IMR-90 (cell line): Measurements from ENCODE around the gene PAK6. TPM values are rescaled to one million over a fixed set of nuclear protein-coding genes. Genes with fewer than 3 reads are reported as not detected.

Source experiments
- ATAC-seq: fragments of 200-7000 bp; cut with Tn5 transposase; 2 replicates; pipeline ENCODE4 v1.9.1; 2020; ENCODE audit warnings: low read depth, mild to moderate bottlenecking, moderate library complexity
- BruUV-seq: library from RNA; stranded (reverse); fragments of 400-500 nt; replicated peaks from 2 replicates; lab custom pipeline; 2021; lab: Mats Ljungman, UMichigan
- CTCF ChIA-PET: fragments of 300-600 bp; formaldehyde crosslinking; extraction: SDS; loops from one replicate; lab custom pipeline; 2021; ENCODE audit warnings: antibody characterized with exemption; lab: Yijun Ruan, JAX
- POLR2A ChIA-PET: fragments of 300-600 bp; sonication (Branson Sonifier 250); formaldehyde crosslinking; loops from one replicate; lab custom pipeline; 2022; ENCODE audit warnings: antibody characterized with exemption; ENCODE audit not compliant: unreplicated experiment; lab: Charles Lee
- DNase-seq: peaks from one replicate; pipeline ENCODE4 v3.0.0; 2013
- H2AFZ ChIP-seq: replicated peaks from 2 replicates; pipeline ENCODE3; 2013; ENCODE audit warnings: low read length, mild to moderate bottlenecking; ENCODE audit not compliant: poor library complexity
- H2AK5ac ChIP-seq: 2 replicates; pipeline ENCODE4 v1.6.1; 2013; ENCODE audit warnings: low read depth, low read length, inconsistent platforms
- H2AK9ac ChIP-seq: replicated peaks from 2 replicates; pipeline ENCODE3; 2013; ENCODE audit warnings: mild to moderate bottlenecking, low read depth, low read length, moderate library complexity; ENCODE audit not compliant: poor library complexity
- H2BK120ac ChIP-seq: 2 replicates; pipeline ENCODE4 v1.6.1; 2013; ENCODE audit warnings: low read depth, low read length, inconsistent platforms
- H2BK15ac ChIP-seq: 3 replicates; pipeline ENCODE4 v1.6.1; 2013; ENCODE audit warnings: low read depth, low read length, inconsistent platforms
- H2BK20ac ChIP-seq: 2 replicates; pipeline ENCODE4 v1.6.1; 2013; ENCODE audit warnings: low read depth, mild to moderate bottlenecking, inconsistent platforms, low read length, moderate library complexity
- H2BK5ac ChIP-seq: 2 replicates; pipeline ENCODE4 v1.6.1; 2013; ENCODE audit warnings: mild to moderate bottlenecking, low read depth, low read length, inconsistent platforms; ENCODE audit not compliant: poor library complexity, severe bottlenecking
- H3K14ac ChIP-seq: replicated peaks from 2 replicates; pipeline ENCODE4 v1.6.1; 2013; ENCODE audit warnings: low read depth, low read length, inconsistent platforms
- H3K18ac ChIP-seq: 2 replicates; pipeline ENCODE4 v1.6.1; 2013; ENCODE audit warnings: low read depth, low read length, control low read depth
- H3K23ac ChIP-seq: 2 replicates; pipeline ENCODE4 v1.6.1; 2013; ENCODE audit warnings: low read depth, low read length, inconsistent platforms
- H3K27ac ChIP-seq: 2 replicates; pipeline ENCODE4 v1.5.1; 2013; ENCODE audit warnings: mild to moderate bottlenecking, control low read depth, low read length; ENCODE audit not compliant: insufficient read depth
- H3K27me3 ChIP-seq: 2 replicates; pipeline ENCODE4 v1.6.1; 2013; ENCODE audit warnings: low read length; ENCODE audit not compliant: control insufficient read depth, insufficient read depth
- H3K36me3 ChIP-seq: 2 replicates; pipeline ENCODE4 v1.6.1; 2013; ENCODE audit warnings: low read length, mixed read lengths; ENCODE audit not compliant: control insufficient read depth, insufficient read depth
- H3K4ac ChIP-seq: 2 replicates; pipeline ENCODE4 v1.6.1; 2013; ENCODE audit warnings: low read depth, low read length, inconsistent platforms
- H3K4me1 ChIP-seq: 2 replicates; pipeline ENCODE4 v1.6.1; 2013; ENCODE audit warnings: low read length, mixed read lengths; ENCODE audit not compliant: control insufficient read depth, insufficient read depth
- H3K4me2 ChIP-seq: 2 replicates; pipeline ENCODE4 v1.6.1; 2013; ENCODE audit warnings: low read depth, mild to moderate bottlenecking, control low read depth, low read length, moderate library complexity
- H3K4me3 ChIP-seq: 2 replicates; pipeline ENCODE4 v1.5.1; 2013; ENCODE audit warnings: low read depth, mild to moderate bottlenecking, control low read depth, low read length, moderate library complexity; ENCODE audit not compliant: insufficient read depth
- H3K56ac ChIP-seq: 2 replicates; pipeline ENCODE4 v1.6.1; 2013; ENCODE audit warnings: low read length, inconsistent platforms; ENCODE audit not compliant: insufficient read depth; ENCODE audit errors: extremely low read depth
- H3K79me1 ChIP-seq, 2 experiments: 2 replicates each; pipeline ENCODE4 v1.6.1; 2013; ENCODE audit warnings: low read length in 2 of 2, inconsistent platforms in 1 of 2, low read depth in 1 of 2
- H3K9ac ChIP-seq: 2 replicates; pipeline ENCODE4 v1.6.1; 2013; ENCODE audit warnings: low read depth, low read length, control low read depth
- H3K9me1 ChIP-seq: 2 replicates; pipeline ENCODE4 v1.6.1; 2013; ENCODE audit warnings: low read length, inconsistent platforms; ENCODE audit not compliant: insufficient read depth
- H3K9me3 ChIP-seq: 2 replicates; pipeline ENCODE4 v1.6.1; 2013; ENCODE audit warnings: low read length; ENCODE audit not compliant: control insufficient read depth, insufficient read depth
- H4K20me1 ChIP-seq: 2 replicates; pipeline ENCODE4 v1.6.1; 2013; ENCODE audit warnings: low read length, inconsistent platforms; ENCODE audit not compliant: insufficient read depth
- H4K5ac ChIP-seq: 2 replicates; pipeline ENCODE4 v1.6.1; 2013; ENCODE audit warnings: mild to moderate bottlenecking, low read depth, low read length, control low read depth
- H4K8ac ChIP-seq, 2 experiments: 2 replicates each; pipeline ENCODE4 v1.6.1; 2013; ENCODE audit warnings: low read depth in 2 of 2, low read length in 2 of 2, control low read depth in 1 of 2, inconsistent platforms in 1 of 2
- H4K91ac ChIP-seq: 2 replicates; pipeline ENCODE4 v1.6.1; 2013; ENCODE audit warnings: low read depth, low read length, inconsistent platforms; ENCODE audit not compliant: insufficient read depth
- CEBPB ChIP-seq: IDR thresholded peaks from 2 replicates; pipeline ENCODE4 v1.6.1; 2012; ENCODE audit warnings: low read depth, low read length, improper control_type of control experiment
- ELK1 ChIP-seq: fragments of 150-350 bp; IDR thresholded peaks from 2 replicates; pipeline ENCODE4 v1.6.1; 2016; ENCODE audit warnings: low read depth, mild to moderate bottlenecking, low read length, moderate library complexity, borderline replicate concordance
- MAFK ChIP-seq: IDR thresholded peaks from 2 replicates; pipeline ENCODE4 v1.6.1; 2012; ENCODE audit warnings: low read depth, low read length, improper control_type of control experiment
- SMC3 ChIP-seq: fragments of 150-350 bp; IDR thresholded peaks from 2 replicates; pipeline ENCODE4 v1.6.1; 2016; ENCODE audit warnings: low read depth, mild to moderate bottlenecking, antibody characterized with exemption, low read length, moderate library complexity
- WGBS, 2 experiments: methylation state at CpG; one replicate each; pipeline versions ENCODE4 v1.1.5 to v1.1.7; 2013; ENCODE audit warnings: missing lambda C conversion rate in 2 of 2; ENCODE audit not compliant: insufficient read length in 1 of 2; ENCODE audit errors: extremely low coverage in 2 of 2; 5-methylcytosine and 5-hydroxymethylcytosine counted together
- dilution Hi-C: fragments of 300-500 bp; cut with HindIII; formaldehyde crosslinking; loops from one replicate; pipeline ENCODE4 v1.14.3; 2018; ENCODE audit warnings: low sequenced_read_pairs; ENCODE audit not compliant: unreplicated experiment
- in situ Hi-C: fragments of 300-500 bp; cut with MboI; formaldehyde crosslinking; loops from 3 replicates; pipeline ENCODE4 v1.14.3; 2019; ENCODE audit warnings: low sequenced_read_pairs, inconsistent platforms, mixed read lengths
- intact Hi-C: fragments of 100-400 bp; cut with micrococcal nuclease; formaldehyde crosslinking; loops from 2 replicates; pipeline ENCODE4 v1.10.0; 2022
- polyA plus RNA-seq, 3 experiments: library from polyadenylated mRNA; depleted of rRNA; stranded (reverse); fragments of >200 nt; gene quantifications; 2 replicates each; pipeline ENCODE4 v1.2.3, GENCODE V29; 2012; ENCODE audit warnings: low replicate concordance in 1 of 3
- total RNA-seq: library from RNA; depleted of rRNA; stranded (reverse); fragments of >200 nt; gene quantifications from 2 replicates; pipeline ENCODE4 v1.2.3, GENCODE V29; 2012

PAK6 gene
- total and polyA plus RNA-seq, 2 of the 4 experiments (the other 2 are of a cell fraction), result 0.21 TPM; not detected in 1

GRCh38 chr15:40241269-40242212 lies 2.7 kb downstream of the PAK6 start:
- no peak overlapping the region for H3K4me2 ChIP-seq
- H3K36me3 ChIP-seq, result no peaks in the 10 kb centered on the region
- no peak overlapping the region for H2AK9ac ChIP-seq
- H4K5ac ChIP-seq, result no peak overlapping the region
- no peak overlapping the region for H3K56ac ChIP-seq
- CTCF ChIA-PET, result no interaction called here
- H3K4me3 ChIP-seq, result no peak overlapping the region
- peaks cover 3% of the 10 kb centered on the region; the same call in 1 of the 2 replicates for H3K4me1 ChIP-seq
- H3K27ac ChIP-seq, result no peak overlapping the region
- H2BK120ac ChIP-seq, result no peak overlapping the region
- no peak overlapping the region for H3K4ac ChIP-seq
- no peak overlapping the region for H2BK15ac ChIP-seq
- no peaks in the 10 kb centered on the region for H3K79me1 ChIP-seq
- peaks cover 26% of the 10 kb centered on the region; the same call in 1 of the 2 replicates for H3K27me3 ChIP-seq
- in situ Hi-C loops (no loop called here), dilution Hi-C loops (no loop called here), intact Hi-C loops (no loop called here)
- H3K9ac ChIP-seq, result no peak overlapping the region
- H3K23ac ChIP-seq, result no peak overlapping the region
- H4K8ac ChIP-seq, result no peak overlapping the region
- DNase-seq, result no peak
- no peak for ATAC-seq
- no peaks in the 10 kb centered on the region for H3K9me3 ChIP-seq
- H2BK5ac ChIP-seq, result no peak overlapping the region
- H3K14ac ChIP-seq, result no peak overlapping the region
- H2AFZ ChIP-seq, result no peak overlapping the region
- POLR2A ChIA-PET, result no interaction called here
- no peak overlapping the region for H3K18ac ChIP-seq
- H4K20me1 ChIP-seq, result no peaks in the 10 kb centered on the region
- TF ChIP-seq SMC3, result no peak
- TF ChIP-seq ELK1, result no peak
- no peak for TF ChIP-seq CEBPB
- no peak for TF ChIP-seq MAFK
- no peak overlapping the region for H2BK20ac ChIP-seq
- BruUV-seq, result no TSS peak
- 88% methylated on average over 6 of the region's 14 CpGs; no CpG with 5 or more reads in 1 of the 2 experiments for WGBS, 2 experiments
- no peaks in the 10 kb centered on the region for H3K9me1 ChIP-seq
- H4K91ac ChIP-seq, result no peak overlapping the region
- H2AK5ac ChIP-seq, result no peak overlapping the region
